ENCODE results near the gene MRPL2. TPM values are rescaled to one million over a fixed set of nuclear protein-coding genes. Genes with fewer than 3 reads are reported as not detected.

MRPL2 gene
- 42.7 and 67.2 TPM in 2 replicates for total RNA-seq

GRCh38 chr6:43059168-43060033 lies at the start of gene MRPL2, which contains the start of gene KLC4:
TSS of gene MRPL2 (minus strand) at chr6:43059434. CDS start at chr6:43059381, 53 bp downstream.
TSS of gene KLC4 (plus strand) at chr6:43059631. CDS start at chr6:43061336, 1,705 bp downstream.

GRCh38 chr6:43075670-43076463 lies 16.6 kb upstream of the MRPL2 start, which contains the start of gene PTK7:
TSS of gene PTK7 (plus strand) at chr6:43076314. CDS start at chr6:43076489, 175 bp downstream.

DNA sequence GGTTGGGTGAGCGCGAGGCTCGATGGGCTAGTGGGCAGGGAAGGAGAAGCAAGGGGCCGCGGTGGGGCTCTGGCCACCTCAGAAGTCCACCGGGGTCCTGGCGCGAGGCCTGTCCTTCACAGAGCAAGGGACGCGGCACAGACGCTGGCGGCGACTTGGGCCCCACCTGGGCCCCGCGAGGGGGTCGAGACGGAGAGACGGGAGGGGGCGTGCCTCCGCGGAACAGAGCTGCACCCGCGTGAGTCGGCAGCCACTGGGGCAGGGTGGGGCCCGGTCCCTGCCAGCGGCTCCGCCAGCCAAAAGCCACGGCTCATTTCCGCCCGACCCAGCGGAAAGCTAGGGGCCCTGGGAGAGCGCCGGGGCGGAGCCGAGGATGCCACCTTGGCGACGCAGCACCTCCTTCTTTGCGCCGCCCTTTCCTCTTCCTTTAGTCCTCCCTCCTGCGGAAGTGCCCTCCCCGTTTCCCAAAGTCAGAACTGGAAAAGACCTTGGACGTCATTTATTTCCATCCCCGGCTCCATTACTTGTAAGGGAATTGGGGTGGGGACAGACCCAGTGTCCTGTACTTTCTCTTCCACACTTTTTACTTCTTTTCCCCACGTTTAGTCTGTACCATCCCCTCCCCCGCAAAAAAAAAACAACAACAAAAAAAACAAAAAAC lies 5.6 kb downstream of the MRPL2 start, which contains the start of gene CUL7:
TSS of gene CUL7 (minus strand) at position 307 of the 661 bp plus-strand sequence. CDS start 1,063 bp downstream, outside the sequence.

DNA sequence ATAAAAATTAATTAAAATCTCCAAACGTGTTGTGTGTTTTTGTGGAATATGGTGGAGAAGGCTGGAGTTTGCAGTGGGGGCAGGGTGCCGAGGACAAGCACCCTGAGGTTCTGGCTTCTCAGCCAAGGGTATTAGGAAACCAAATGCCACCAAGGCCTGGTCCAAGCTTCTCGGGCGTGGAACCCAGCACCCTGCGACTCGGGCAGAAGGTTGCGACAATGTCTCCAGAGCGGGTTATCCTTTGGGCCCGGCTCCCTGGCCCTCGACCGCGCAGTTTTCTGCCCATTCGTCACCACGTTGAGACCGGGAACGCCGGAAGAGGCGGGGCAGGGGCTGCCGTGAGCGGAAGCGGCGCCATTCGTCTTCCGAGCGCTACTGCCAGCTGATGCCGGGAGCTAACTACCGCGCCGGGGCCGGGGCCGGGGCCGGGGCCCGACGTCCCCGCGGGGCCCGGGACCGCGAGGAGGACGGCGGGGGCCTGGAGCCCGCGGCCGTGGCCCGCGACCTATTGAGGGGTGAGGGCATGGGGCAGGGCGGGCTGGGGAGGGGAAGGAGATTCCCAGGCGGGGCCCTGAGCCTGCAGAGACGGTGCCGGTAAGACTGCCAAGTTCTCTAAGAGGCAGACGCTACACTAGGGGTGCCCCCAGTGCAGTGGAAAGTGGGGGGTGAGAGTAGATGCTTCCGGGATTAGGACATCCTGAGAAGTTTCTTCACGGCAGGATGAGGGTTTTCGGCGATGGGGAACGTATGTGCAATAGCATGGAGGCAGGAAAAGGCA lies 37.8 kb downstream of the MRPL2 start, which contains the start of gene RRP36:
TSS of gene RRP36 (plus strand) at position 354 of the 778 bp plus-strand sequence. CDS start at position 386, 32 bp downstream.

DNA sequence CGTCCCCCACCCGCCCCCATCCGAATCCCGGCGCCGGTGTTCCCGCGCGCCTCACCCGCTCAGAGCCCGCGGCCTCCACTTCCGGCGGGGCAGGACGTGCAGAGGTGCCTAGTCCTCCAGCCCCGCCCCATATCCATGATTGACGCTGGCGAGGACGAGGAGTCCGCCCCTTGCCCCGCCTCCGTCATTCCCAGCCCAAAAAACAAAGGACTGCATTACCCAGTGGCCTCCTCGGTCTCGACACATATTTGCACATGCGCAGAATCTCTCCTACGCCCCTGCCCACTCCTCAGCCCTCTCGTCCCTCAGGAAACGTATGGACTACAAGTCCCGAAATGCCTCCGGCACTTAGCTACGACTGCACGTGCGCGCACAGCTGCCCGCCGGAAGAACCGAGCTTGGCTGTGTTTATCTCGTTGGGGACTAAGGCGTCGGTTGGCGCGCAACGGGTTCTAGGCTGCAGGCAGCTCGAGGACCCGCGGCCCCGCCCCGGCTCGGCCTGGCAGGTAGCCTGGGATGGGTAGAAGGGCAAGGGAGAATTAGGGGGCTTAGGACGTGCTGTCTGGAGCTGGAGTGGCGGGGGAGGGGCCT lies 45.3 kb downstream of the MRPL2 start, which contains the start of the genes KLHDC3 and MEA1:
TSS of gene KLHDC3 (plus strand) at position 407 of the 591 bp plus-strand sequence. CDS start 2,944 bp downstream, outside the sequence.
TSS of gene MEA1 (minus strand) at position 104 of the 591 bp plus-strand sequence. CDS start 133 bp downstream, outside the sequence.

Other genes with a start within 250 kb of the MRPL2 start
- 96.4 and 119 TPM in 2 replicates for gene RPL7L1, start 179.8 kb downstream of the MRPL2 start, total RNA-seq
- not detected in 2 replicates for gene PTCRA, start 143.4 kb downstream of the MRPL2 start, total RNA-seq
- 45.3 and 62.0 TPM in 2 replicates for gene CNPY3, start 130.0 kb downstream of the MRPL2 start, total RNA-seq
- not detected in 2 replicates for gene GNMT, start 98.7 kb downstream of the MRPL2 start, total RNA-seq
- gene PEX6, start 80.3 kb downstream of the MRPL2 start, total RNA-seq: 28.0 and 37.4 TPM in 2 replicates
- gene PPP2R5D, start 74.9 kb downstream of the MRPL2 start, total RNA-seq: 40.5 and 48.1 TPM in 2 replicates
- 76.3 and 99.3 TPM in 2 replicates for gene MEA1, start 45.5 kb downstream of the MRPL2 start, total RNA-seq
- gene KLHDC3, start 45.2 kb downstream of the MRPL2 start, total RNA-seq: 61.0 and 76.7 TPM in 2 replicates
- gene RRP36, start 37.8 kb downstream of the MRPL2 start, total RNA-seq: 74.8 and 102 TPM in 2 replicates
- gene CUL7, start 5.6 kb downstream of the MRPL2 start, total RNA-seq: 11.2 and 20.9 TPM in 2 replicates
- 11.6 and 14.6 TPM in 2 replicates for gene KLC4, start 197 bp upstream of the MRPL2 start, total RNA-seq
- gene PTK7, start 16.9 kb upstream of the MRPL2 start, total RNA-seq: 118 and 123 TPM in 2 replicates
- 21.0 and 31.2 TPM in 2 replicates for gene SRF, start 111.8 kb upstream of the MRPL2 start, total RNA-seq
- 27.9 and 50.4 TPM in 2 replicates for gene CUL9, start 122.8 kb upstream of the MRPL2 start, total RNA-seq
- gene DNPH1, start 170.0 kb upstream of the MRPL2 start, total RNA-seq: 222 and 226 TPM in 2 replicates
- 0.04 TPM in 1 of 2 replicates, not detected in the other for gene TTBK1, start 184.0 kb upstream of the MRPL2 start, total RNA-seq
- not detected in 2 replicates for gene SLC22A7, start 238.8 kb upstream of the MRPL2 start, total RNA-seq
- gene CRIP3, start 249.4 kb upstream of the MRPL2 start, total RNA-seq: not detected in 2 replicates